Endothelial cell of umbilical vein (primary cell): Measurements from ENCODE around the gene DAB2IP. TPM values are rescaled to one million over a fixed set of nuclear protein-coding genes. Genes with fewer than 3 reads are reported as not detected.

Experiments
- BruUV-seq: library from RNA; stranded (reverse); fragments of 400-500 nt; replicated peaks from 2 replicates; lab custom pipeline; 2021; lab: Mats Ljungman, UMichigan
- CTCF ChIA-PET: fragments of 300-600, 350-600 bp; sonication (Branson Sonifier 250); formaldehyde crosslinking; loops from one replicate; lab custom pipeline; 2021; ENCODE audit warnings: antibody characterized with exemption, inconsistent platforms; lab: Charles Lee
- POLR2A ChIA-PET: fragments of 300-600, 350-600 bp; sonication (Branson Sonifier 250); formaldehyde crosslinking; loops from one replicate; lab custom pipeline; 2021; ENCODE audit warnings: antibody characterized with exemption, inconsistent platforms; lab: Charles Lee
- DNase-seq: peaks from one replicate; pipeline ENCODE4 v3.0.0-alpha.2; 2011; ENCODE audit warnings: low read depth, low spot score
- FAIRE-seq: peaks from 2 replicates; lab custom pipeline; 2011; peaks lifted over from hg19 to GRCh38; lab: Jason Lieb, UNC
- H2AFZ ChIP-seq: 2 replicates; pipeline ENCODE4 v1.6.0; 2012; ENCODE audit warnings: low read depth, low read length, control low read depth, inconsistent platforms
- H3K27ac ChIP-seq: 2 replicates; pipeline ENCODE4 v1.5.1; 2011; ENCODE audit warnings: low read depth, mild to moderate bottlenecking, control low read depth, low read length, moderate library complexity; ENCODE audit not compliant: insufficient read depth
- H3K27me3 ChIP-seq, 2 experiments: 2 replicates each; pipeline versions ENCODE4 v1.6.0 to v1.6.1; 2011; ENCODE audit warnings: low read length in 2 of 2, mixed read lengths in 1 of 2; ENCODE audit not compliant: control insufficient read depth in 2 of 2, insufficient read depth in 2 of 2
- H3K36me3 ChIP-seq, 2 experiments: 2 replicates in 1 of 2; 3 replicates in 1 of 2; pipeline ENCODE4 v1.5.1; 2011; ENCODE audit warnings: low read length in 2 of 2, mild to moderate bottlenecking in 1 of 2, moderate library complexity in 1 of 2; ENCODE audit not compliant: control insufficient read depth in 2 of 2, insufficient read depth in 2 of 2; ENCODE audit errors: extremely low read depth in 1 of 2
- H3K4me1 ChIP-seq: 3 replicates; pipeline ENCODE4 v1.5.1; 2011; ENCODE audit warnings: mild to moderate bottlenecking, low read length; ENCODE audit not compliant: control insufficient read depth, insufficient read depth; ENCODE audit errors: extremely low read depth
- H3K4me2 ChIP-seq: 2 replicates; pipeline ENCODE4 v1.6.1; 2011; ENCODE audit warnings: low read length, control low read depth, mixed read lengths; ENCODE audit not compliant: insufficient read depth
- H3K4me3 ChIP-seq, 3 experiments: fragments of 200-600 bp in 1 of 3; sonication (generic), shearing (Covaris generic) in 1 of 3; replicated peaks in 1 of 3; 2 replicates each; pipeline ENCODE4 v1.5.1; 2011 to 2016; ENCODE audit warnings: control low read depth in 3 of 3, low read length in 3 of 3, mild to moderate bottlenecking in 2 of 3, inconsistent platforms in 1 of 3, low read depth in 1 of 3, moderate library complexity in 1 of 3; ENCODE audit not compliant: insufficient read depth in 1 of 3
- H3K79me2 ChIP-seq: 2 replicates; pipeline ENCODE4 v1.6.0; 2012; ENCODE audit warnings: low read length, inconsistent platforms; ENCODE audit not compliant: control insufficient read depth, insufficient read depth
- H3K9ac ChIP-seq: replicated peaks from 2 replicates; pipeline ENCODE3; 2011; ENCODE audit warnings: low read length, control low read depth; ENCODE audit not compliant: insufficient read depth; ENCODE audit errors: extremely low read depth
- H3K9me1 ChIP-seq: replicated peaks from 3 replicates; pipeline ENCODE4 v1.6.0; 2011; ENCODE audit warnings: mild to moderate bottlenecking, low read length; ENCODE audit not compliant: control insufficient read depth, insufficient read depth; ENCODE audit errors: extremely low read depth
- H3K9me3 ChIP-seq: replicated peaks from 2 replicates; pipeline ENCODE4 v1.5.1; 2012; ENCODE audit warnings: low read length, inconsistent platforms; ENCODE audit not compliant: control insufficient read depth, insufficient read depth
- H4K20me1 ChIP-seq: replicated peaks from 2 replicates; pipeline ENCODE3; 2011; ENCODE audit warnings: mild to moderate bottlenecking, low read length; ENCODE audit not compliant: control insufficient read depth, insufficient read depth; ENCODE audit errors: extremely low read depth
- EZH2 ChIP-seq: IDR thresholded peaks from 2 replicates; pipeline ENCODE4 v1.6.1; 2012; ENCODE audit warnings: borderline replicate concordance, low read depth, mild to moderate bottlenecking, moderate library complexity, low read length, inconsistent platforms; ENCODE audit not compliant: severe bottlenecking
- FOS ChIP-seq: IDR thresholded peaks from 2 replicates; pipeline ENCODE4 v1.6.1; 2011; ENCODE audit warnings: mild to moderate bottlenecking, low read length, moderate library complexity, borderline replicate concordance; ENCODE audit not compliant: insufficient read depth
- GATA2 ChIP-seq: IDR thresholded peaks from 2 replicates; pipeline ENCODE4 v1.7.0; 2011; ENCODE audit warnings: low read depth, mild to moderate bottlenecking, moderate library complexity, mixed read lengths, low read length; ENCODE audit not compliant: insufficient read length, insufficient read depth
- JUN ChIP-seq: IDR thresholded peaks from 2 replicates; pipeline ENCODE4 v1.6.1; 2011; ENCODE audit warnings: borderline replicate concordance, low read depth; ENCODE audit not compliant: insufficient read length, insufficient read depth
- MYC ChIP-seq: IDR thresholded peaks from one replicate; pipeline ENCODE4 v1.6.1; 2011; ENCODE audit warnings: mild to moderate bottlenecking, low read depth, low read length
- POLR2A ChIP-seq: IDR thresholded peaks from 2 replicates; pipeline ENCODE4 v1.6.1; 2012; ENCODE audit warnings: low read depth, mild to moderate bottlenecking, control low read depth, low read length
- POLR2AphosphoS5 ChIP-seq: IDR thresholded peaks from 2 replicates; pipeline ENCODE4 v1.6.1; 2012; ENCODE audit warnings: low read depth, mild to moderate bottlenecking, control low read depth, low read length, moderate library complexity; ENCODE audit not compliant: insufficient read depth
- dilution Hi-C: fragments of 300-500 bp; cut with MboI; formaldehyde crosslinking; loops from one replicate; pipeline ENCODE4 v1.15.0; 2019; ENCODE audit warnings: low sequenced_read_pairs; ENCODE audit not compliant: extremely low pct_ligation_motif_present
- intact Hi-C: fragments of 100-400 bp; cut with micrococcal nuclease; formaldehyde crosslinking; loops from one replicate; pipeline ENCODE4 v1.10.0; 2022
- polyA plus RNA-seq, 4 experiments: library from polyadenylated mRNA; depleted of rRNA in 3 of 4; stranded (reverse) in 3 of 4; unstranded in 1 of 4; fragments of >200 nt; gene quantifications; 2 replicates each; pipeline versions ENCODE4 v1.2.1 to v1.2.3, GENCODE V29; 2011 to 2012; ENCODE audit warnings: missing spikeins in 1 of 4
- total RNA-seq: library from RNA; stranded (reverse); gene quantifications from 2 replicates; pipeline ENCODE4 v1.2.3, GENCODE V29; 2021
- TF ChIP-seq, protein P1 (sequence below), 2 donors: IDR thresholded peaks; 1 replicate in 1 of 2; 2 replicates in 1 of 2; pipeline ENCODE4 v1.5.1; 2011; ENCODE audit warnings: low read length in 2 of 2, mild to moderate bottlenecking in 2 of 2, moderate library complexity in 2 of 2, control low read depth in 1 of 2, inconsistent platforms in 1 of 2, low read depth in 1 of 2; ENCODE audit not compliant: insufficient read depth in 1 of 2; ENCODE audit errors: extremely low read depth in 1 of 2
- TF ChIP-seq, protein P2 (sequence below): IDR thresholded peaks from 2 replicates; pipeline ENCODE4 v1.6.1; 2011; ENCODE audit not compliant: insufficient read depth, insufficient read length

The DAB2IP gene
- total and polyA plus RNA-seq, 2 donors (not counting 3 experiments of a cell fraction or from before 2014, with no cell fraction given) = 29.2 to 53.6 TPM

- Histone ChIP-seq H3K27ac (no peak overlapping the region), H3K79me2 (no peaks in the 10 kb centered on the region), H3K9ac (no peak overlapping the region), H3K36me3 (no peaks in the 10 kb centered on the region), H3K4me3 (no peak overlapping the region), H3K9me3 (no peaks in the 10 kb centered on the region), H3K4me1 (no peaks in the 10 kb centered on the region), H3K27me3 (no peaks in the 10 kb centered on the region), H4K20me1 (no peaks in the 10 kb centered on the region), H3K4me2 (no peak overlapping the region), H2AFZ (no peak overlapping the region), H3K9me1 (no peaks in the 10 kb centered on the region)
- TF ChIP-seq JUN (no peak), POLR2AphosphoS5 (no peak), GATA2 (no peak)
- dilution Hi-C loops = no loop called here
- BruUV-seq = no TSS peak
- intact Hi-C loops = no loop called here
- CTCF ChIA-PET = no interaction called here
- FAIRE-seq (no peak), DNase-seq (no peak)
- POLR2A ChIA-PET = no interaction called here
These were observed 160.8 kb downstream of the DAB2IP start for GRCh38 chr9:121812159-121812735.

GRCh38 chr9:121813519-121814210 lies 162.2 kb downstream of the DAB2IP start:
- Histone ChIP-seq H3K79me2 (no peaks in the 10 kb centered on the region), H3K4me2 (no peak overlapping the region), H2AFZ (no peak overlapping the region), H3K4me3 (no peak overlapping the region), H3K9me1 (no peaks in the 10 kb centered on the region), H3K36me3 (no peaks in the 10 kb centered on the region), H4K20me1 (no peaks in the 10 kb centered on the region), H3K9ac (no peak overlapping the region), H3K9me3 (no peaks in the 10 kb centered on the region), H3K27ac (no peak overlapping the region), H3K27me3 (no peaks in the 10 kb centered on the region), H3K4me1 (no peaks in the 10 kb centered on the region)
- ChIA-PET CTCF (interaction anchor here (1.5 kb wide), 1 partner anchor 11 kb away, joined by 3 read pairs; no protein-coding TSS in a partner anchor), POLR2A (no interaction called here)
- FAIRE-seq (no peak), DNase-seq (no peak)
- TF ChIP-seq JUN (no peak), MYC (no peak), FOS (no peak), POLR2AphosphoS5 (no peak), GATA2 (no peak), POLR2A (no peak), EZH2 (no peak)
- TF ChIP-seq, protein P1, sequence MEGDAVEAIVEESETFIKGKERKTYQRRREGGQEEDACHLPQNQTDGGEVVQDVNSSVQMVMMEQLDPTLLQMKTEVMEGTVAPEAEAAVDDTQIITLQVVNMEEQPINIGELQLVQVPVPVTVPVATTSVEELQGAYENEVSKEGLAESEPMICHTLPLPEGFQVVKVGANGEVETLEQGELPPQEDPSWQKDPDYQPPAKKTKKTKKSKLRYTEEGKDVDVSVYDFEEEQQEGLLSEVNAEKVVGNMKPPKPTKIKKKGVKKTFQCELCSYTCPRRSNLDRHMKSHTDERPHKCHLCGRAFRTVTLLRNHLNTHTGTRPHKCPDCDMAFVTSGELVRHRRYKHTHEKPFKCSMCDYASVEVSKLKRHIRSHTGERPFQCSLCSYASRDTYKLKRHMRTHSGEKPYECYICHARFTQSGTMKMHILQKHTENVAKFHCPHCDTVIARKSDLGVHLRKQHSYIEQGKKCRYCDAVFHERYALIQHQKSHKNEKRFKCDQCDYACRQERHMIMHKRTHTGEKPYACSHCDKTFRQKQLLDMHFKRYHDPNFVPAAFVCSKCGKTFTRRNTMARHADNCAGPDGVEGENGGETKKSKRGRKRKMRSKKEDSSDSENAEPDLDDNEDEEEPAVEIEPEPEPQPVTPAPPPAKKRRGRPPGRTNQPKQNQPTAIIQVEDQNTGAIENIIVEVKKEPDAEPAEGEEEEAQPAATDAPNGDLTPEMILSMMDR (IDR thresholded peaks at IDR 0.05; ENCODE audit: extremely low read depth in 1 of 2, insufficient read depth in 1 of 2, low read depth in 1 of 2, low read length in 2 of 2) = no peak
- TF ChIP-seq, protein P2, sequence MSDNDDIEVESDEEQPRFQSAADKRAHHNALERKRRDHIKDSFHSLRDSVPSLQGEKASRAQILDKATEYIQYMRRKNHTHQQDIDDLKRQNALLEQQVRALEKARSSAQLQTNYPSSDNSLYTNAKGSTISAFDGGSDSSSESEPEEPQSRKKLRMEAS = no peak
- dilution Hi-C loops (no loop called here), intact Hi-C loops (no loop called here)
- BruUV-seq = no TSS peak
